ENCODE data around the gene LIM2. TPM values are rescaled to one million over a fixed set of nuclear protein-coding genes. Genes with fewer than 3 reads are reported as not detected.

Gene LIM2, protein sequence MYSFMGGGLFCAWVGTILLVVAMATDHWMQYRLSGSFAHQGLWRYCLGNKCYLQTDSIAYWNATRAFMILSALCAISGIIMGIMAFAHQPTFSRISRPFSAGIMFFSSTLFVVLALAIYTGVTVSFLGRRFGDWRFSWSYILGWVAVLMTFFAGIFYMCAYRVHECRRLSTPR
- polyA plus RNA-seq (2013): not detected

DNA sequence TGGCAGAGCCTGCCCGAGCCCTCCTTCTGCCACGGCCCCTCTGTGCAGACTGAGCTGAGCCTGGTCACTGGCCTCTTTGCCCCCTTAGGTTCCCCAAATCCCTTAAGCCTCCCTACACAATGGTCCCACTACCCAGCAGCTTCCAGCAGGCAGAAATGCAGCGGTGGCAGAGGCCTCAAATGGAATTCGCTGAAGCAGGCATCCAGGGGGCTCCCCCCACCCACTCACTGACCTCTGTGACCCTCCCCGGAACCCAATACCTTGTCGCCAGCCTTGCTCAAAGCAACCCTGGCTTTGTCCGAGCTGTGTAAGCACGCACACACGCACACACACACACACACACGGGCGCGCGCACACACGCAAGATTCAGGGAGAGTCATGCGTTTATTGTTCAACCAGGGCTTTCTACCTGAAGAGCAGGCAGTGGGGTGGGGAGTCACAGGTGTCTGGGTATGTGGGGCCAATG, at the start of gene LIM2:
LIM2 (minus strand) TSS at position 51 of the 466 bp plus-strand sequence. CDS start 531 bp downstream, outside the sequence.
- POLR2A ChIA-PET: no interaction called here
- CTCF ChIA-PET: interaction anchor here (0.8 to 1.6 kb wide), 3 partner anchors 9 to 48 kb away, joined by 3 to 5 read pairs (median 4); no protein-coding TSS in a partner anchor
- Histone ChIP-seq H3K27me3 (replicated peaks in 2 of 5; ENCODE audit: control insufficient read depth in 4 of 5, insufficient read depth in 5 of 5, low read length in 4 of 5) (no peaks in the 10 kb centered on the region), H3K9me3 (ENCODE audit: control extremely low read depth in 1 of 5, control insufficient read depth in 4 of 5, insufficient read depth in 2 of 5, low read depth in 1 of 5, low read length in 4 of 5) (no peaks in the 10 kb centered on the region), H3K4me3 (ENCODE audit: control insufficient read depth in 1 of 7, extremely low read depth in 1 of 7, insufficient read depth in 4 of 7, low read depth in 2 of 7, low read length in 6 of 7) (no peak within 1 kb of the TSS), H3K4me1 (ENCODE audit: control extremely low read depth in 1 of 4, control insufficient read depth in 4 of 4, insufficient read depth in 4 of 4, low read length in 3 of 4) (peaks cover 0 to 12% (median 7%) of the 10 kb centered on the region in 4 experiments), H3K27ac (ENCODE audit: insufficient read depth in 1 of 2, low read depth in 1 of 2, low read length in 2 of 2, poor library complexity in 1 of 2, severe bottlenecking in 2 of 2) (no peak within 1 kb of the TSS), H3K36me3 (ENCODE audit: control insufficient read depth in 4 of 4, insufficient read depth in 4 of 4, low read length in 3 of 4) (no peaks in the 10 kb centered on the region)
- 96% methylated on average over 14 of the region's 15 CpGs for WGBS (ENCODE audit: insufficient coverage)
- DNase-seq: no peak

DNA sequence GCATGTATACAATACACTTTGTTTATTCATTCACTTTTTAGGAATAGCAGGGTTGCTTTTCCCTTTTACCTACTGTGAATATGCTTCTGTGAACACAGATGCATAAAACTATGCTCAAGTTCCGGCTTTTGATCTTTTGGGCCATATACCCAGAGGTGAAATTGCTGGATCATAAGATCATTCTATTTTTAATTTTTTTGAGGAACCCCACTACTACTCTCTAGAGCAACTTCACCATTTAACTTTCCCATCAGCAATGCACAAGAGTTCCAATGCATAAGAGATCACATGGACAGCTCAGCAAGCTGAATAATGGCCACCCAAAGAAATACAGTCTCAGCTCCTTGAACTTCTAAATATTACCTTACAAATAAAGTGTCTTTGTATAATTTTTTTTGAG, 46.7 kb upstream of the LIM2 start:
- ChIA-PET CTCF (interaction anchor here (1.6 kb wide), 1 partner anchor 14 kb away, joined by 4 read pairs; no protein-coding TSS in a partner anchor), POLR2A (no interaction called here)
- no CpG with 5 or more reads among the region's 1 CpG for WGBS (ENCODE audit: insufficient coverage)
- Histone ChIP-seq H3K4me1 (ENCODE audit: control extremely low read depth in 1 of 4, control insufficient read depth in 4 of 4, insufficient read depth in 4 of 4, low read length in 3 of 4) (no peaks in the 10 kb centered on the region), H3K27me3 (replicated peaks in 2 of 5; ENCODE audit: control insufficient read depth in 4 of 5, insufficient read depth in 5 of 5, low read length in 4 of 5) (peaks cover 0 to 7% (median 0%) of the 10 kb centered on the region in 5 experiments), H3K9me3 (ENCODE audit: control extremely low read depth in 1 of 5, control insufficient read depth in 4 of 5, insufficient read depth in 2 of 5, low read depth in 1 of 5, low read length in 4 of 5) (no peaks in the 10 kb centered on the region), H3K27ac (ENCODE audit: insufficient read depth in 1 of 2, low read depth in 1 of 2, low read length in 2 of 2, poor library complexity in 1 of 2, severe bottlenecking in 2 of 2) (no peak overlapping the region), H3K4me3 (ENCODE audit: control insufficient read depth in 1 of 7, extremely low read depth in 1 of 7, insufficient read depth in 4 of 7, low read depth in 2 of 7, low read length in 6 of 7) (no peak overlapping the region), H3K36me3 (ENCODE audit: control insufficient read depth in 4 of 4, insufficient read depth in 4 of 4, low read length in 3 of 4) (no peaks in the 10 kb centered on the region)
- DNase-seq: no peak

DNA sequence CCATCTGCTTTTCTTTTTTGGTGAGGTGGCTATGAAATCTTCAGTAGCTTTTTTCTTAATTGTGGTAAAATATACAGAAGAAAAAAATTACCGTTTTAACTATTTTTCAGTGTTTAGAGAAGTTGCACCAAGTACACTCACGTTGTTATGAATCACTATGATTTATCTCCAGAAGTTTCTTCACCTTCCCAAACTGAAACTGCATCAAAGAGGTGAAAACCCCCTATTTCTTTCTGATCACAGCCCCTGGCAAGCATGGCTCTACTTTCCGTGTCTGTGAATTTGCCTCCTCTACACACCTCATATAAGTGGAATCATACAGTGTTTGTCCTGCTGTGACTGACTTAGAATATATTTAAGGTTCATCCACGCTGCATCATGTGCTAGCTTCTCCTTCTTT, 45.3 kb upstream of the LIM2 start:
- no peak overlapping the region for H3K27ac ChIP-seq (ENCODE audit: insufficient read depth in 1 of 2, low read depth in 1 of 2, low read length in 2 of 2, poor library complexity in 1 of 2, severe bottlenecking in 2 of 2)
- no peak overlapping the region for H3K4me3 ChIP-seq (ENCODE audit: control insufficient read depth in 1 of 7, extremely low read depth in 1 of 7, insufficient read depth in 4 of 7, low read depth in 2 of 7, low read length in 6 of 7)
- no peaks in the 10 kb centered on the region for H3K9me3 ChIP-seq (ENCODE audit: control extremely low read depth in 1 of 5, control insufficient read depth in 4 of 5, insufficient read depth in 2 of 5, low read depth in 1 of 5, low read length in 4 of 5)
- no peaks in the 10 kb centered on the region for H3K36me3 ChIP-seq (ENCODE audit: control insufficient read depth in 4 of 4, insufficient read depth in 4 of 4, low read length in 3 of 4)
- H3K27me3 ChIP-seq (replicated peaks in 2 of 5; ENCODE audit: control insufficient read depth in 4 of 5, insufficient read depth in 5 of 5, low read length in 4 of 5): peaks cover 0 to 7% (median 0%) of the 10 kb centered on the region in 5 experiments
- no peaks in the 10 kb centered on the region for H3K4me1 ChIP-seq (ENCODE audit: control extremely low read depth in 1 of 4, control insufficient read depth in 4 of 4, insufficient read depth in 4 of 4, low read length in 3 of 4)
- DNase-seq: no peak
- WGBS (ENCODE audit: insufficient coverage): 71% methylated on average over 2 of the region's 4 CpGs
- CTCF ChIA-PET: interaction anchor here (0.6 kb wide), 1 partner anchor 165 kb away, joined by 3 read pairs; no protein-coding TSS in a partner anchor
- POLR2A ChIA-PET: interaction anchor here (0.6 kb wide), 1 partner anchor 199 kb away, joined by 3 read pairs; no protein-coding TSS in a partner anchor

DNA sequence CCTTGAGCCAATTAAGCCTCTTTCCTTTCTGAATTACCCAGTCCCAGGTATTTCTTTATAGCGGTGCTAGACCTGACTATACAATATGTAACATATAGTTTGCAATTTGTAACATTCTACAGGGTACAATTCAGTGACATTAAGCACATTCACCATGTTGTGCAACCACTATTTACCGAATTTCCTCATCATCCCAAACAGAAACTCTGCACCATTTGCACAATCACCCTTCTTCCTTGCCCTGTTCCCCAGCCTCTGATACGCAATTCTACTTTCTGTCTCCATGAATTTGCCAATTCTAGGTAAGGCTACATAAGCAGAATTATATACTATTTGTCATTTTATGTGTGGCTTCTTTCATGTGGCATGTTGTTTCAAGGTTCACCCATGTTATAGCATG, 43.4 kb upstream of the LIM2 start:
- POLR2A ChIA-PET: no interaction called here
- WGBS (ENCODE audit: insufficient coverage): no CpG with 5 or more reads among the region's 3 CpGs
- no peaks in the 10 kb centered on the region for H3K36me3 ChIP-seq (ENCODE audit: control insufficient read depth in 4 of 4, insufficient read depth in 4 of 4, low read length in 3 of 4)
- no peak for DNase-seq
- H3K27ac ChIP-seq (ENCODE audit: insufficient read depth in 1 of 2, low read depth in 1 of 2, low read length in 2 of 2, poor library complexity in 1 of 2, severe bottlenecking in 2 of 2): no peak overlapping the region
- H3K4me1 ChIP-seq (ENCODE audit: control extremely low read depth in 1 of 4, control insufficient read depth in 4 of 4, insufficient read depth in 4 of 4, low read length in 3 of 4): peaks cover 0 to 7% (median 3%) of the 10 kb centered on the region in 4 experiments
- CTCF ChIA-PET: no interaction called here
- H3K27me3 ChIP-seq (replicated peaks in 2 of 5; ENCODE audit: control insufficient read depth in 4 of 5, insufficient read depth in 5 of 5, low read length in 4 of 5): peaks cover 0 to 7% (median 0%) of the 10 kb centered on the region in 5 experiments
- no peaks in the 10 kb centered on the region for H3K9me3 ChIP-seq (ENCODE audit: control extremely low read depth in 1 of 5, control insufficient read depth in 4 of 5, insufficient read depth in 2 of 5, low read depth in 1 of 5, low read length in 4 of 5)
- H3K4me3 ChIP-seq (ENCODE audit: control insufficient read depth in 1 of 7, extremely low read depth in 1 of 7, insufficient read depth in 4 of 7, low read depth in 2 of 7, low read length in 6 of 7): no peak overlapping the region

DNA sequence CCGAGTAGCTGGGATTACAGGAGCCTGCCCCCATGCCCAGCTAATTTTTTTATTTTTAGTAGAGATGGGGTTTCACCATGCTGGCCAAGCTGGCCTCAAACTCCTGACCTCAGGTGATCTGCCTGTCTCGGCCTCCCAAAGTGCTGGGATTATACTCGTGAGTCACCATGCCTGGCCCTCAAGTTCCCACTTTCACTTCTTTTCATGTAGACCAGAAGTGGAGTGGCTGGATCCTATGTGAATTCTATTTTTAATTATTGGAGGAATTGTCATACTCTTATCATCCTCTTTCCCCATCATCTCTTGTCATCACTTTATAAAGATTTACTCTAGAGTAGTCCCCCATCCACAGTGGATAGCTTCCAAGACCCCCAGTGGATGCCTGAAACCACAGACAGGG, 42.4 kb upstream of the LIM2 start:
- WGBS (ENCODE audit: insufficient coverage): 90% methylated on average over 2 of the region's 3 CpGs
- ChIA-PET CTCF (interaction anchor here (1.2 kb wide), 1 partner anchor 11 kb away, joined by 3 read pairs; no protein-coding TSS in a partner anchor), POLR2A (no interaction called here)
- H3K9me3 ChIP-seq (ENCODE audit: control extremely low read depth in 1 of 5, control insufficient read depth in 4 of 5, insufficient read depth in 2 of 5, low read depth in 1 of 5, low read length in 4 of 5): no peaks in the 10 kb centered on the region
- no peaks in the 10 kb centered on the region for H3K36me3 ChIP-seq (ENCODE audit: control insufficient read depth in 4 of 4, insufficient read depth in 4 of 4, low read length in 3 of 4)
- H3K27ac ChIP-seq (ENCODE audit: insufficient read depth in 1 of 2, low read depth in 1 of 2, low read length in 2 of 2, poor library complexity in 1 of 2, severe bottlenecking in 2 of 2): no peak overlapping the region
- DNase-seq: no peak
- H3K4me1 ChIP-seq (ENCODE audit: control extremely low read depth in 1 of 4, control insufficient read depth in 4 of 4, insufficient read depth in 4 of 4, low read length in 3 of 4): peaks cover 0 to 7% (median 3%) of the 10 kb centered on the region in 4 experiments
- peaks cover 0 to 5% (median 0%) of the 10 kb centered on the region in 5 experiments for H3K27me3 ChIP-seq (replicated peaks in 2 of 5; ENCODE audit: control insufficient read depth in 4 of 5, insufficient read depth in 5 of 5, low read length in 4 of 5)
- H3K4me3 ChIP-seq (ENCODE audit: control insufficient read depth in 1 of 7, extremely low read depth in 1 of 7, insufficient read depth in 4 of 7, low read depth in 2 of 7, low read length in 6 of 7): no peak overlapping the region

DNA sequence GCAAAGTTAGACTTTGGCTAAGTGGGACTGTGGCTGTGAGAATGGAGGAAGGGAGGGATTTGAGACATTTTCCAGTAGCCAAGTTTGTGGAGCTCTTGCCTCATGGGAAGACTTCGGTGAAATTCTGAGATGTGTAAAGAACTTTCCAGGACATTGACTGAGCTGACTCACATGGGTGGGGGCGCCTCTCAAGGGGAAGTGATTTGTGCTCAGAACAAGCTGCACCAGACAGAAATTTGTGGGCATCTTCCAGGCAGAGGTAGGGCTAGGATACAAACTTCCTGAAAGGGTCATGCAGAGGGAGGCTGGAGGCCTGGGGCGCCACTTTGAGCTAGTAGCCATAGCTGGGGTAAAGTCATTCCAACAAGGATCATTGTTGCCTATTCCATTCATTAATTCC, 39.4 kb upstream of the LIM2 start:
- DNase-seq: peak in 1 of 3 donors; percentile 28
- ChIA-PET POLR2A (no interaction called here), CTCF (interaction anchor here (0.6 to 2.2 kb wide), 7 partner anchors 9 to 54 kb away, joined by 3 to 8 read pairs (median 4); partner anchors contain the start of gene SIGLEC10)
- Histone ChIP-seq H3K36me3 (ENCODE audit: control insufficient read depth in 4 of 4, insufficient read depth in 4 of 4, low read length in 3 of 4) (no peaks in the 10 kb centered on the region), H3K27me3 (replicated peaks in 2 of 5; ENCODE audit: control insufficient read depth in 4 of 5, insufficient read depth in 5 of 5, low read length in 4 of 5) (peaks cover 0 to 5% (median 0%) of the 10 kb centered on the region in 5 experiments), H3K9me3 (ENCODE audit: control extremely low read depth in 1 of 5, control insufficient read depth in 4 of 5, insufficient read depth in 2 of 5, low read depth in 1 of 5, low read length in 4 of 5) (no peaks in the 10 kb centered on the region), H3K4me3 (ENCODE audit: control insufficient read depth in 1 of 7, extremely low read depth in 1 of 7, insufficient read depth in 4 of 7, low read depth in 2 of 7, low read length in 6 of 7) (no peak overlapping the region), H3K27ac (ENCODE audit: insufficient read depth in 1 of 2, low read depth in 1 of 2, low read length in 2 of 2, poor library complexity in 1 of 2, severe bottlenecking in 2 of 2) (no peak overlapping the region), H3K4me1 (ENCODE audit: control extremely low read depth in 1 of 4, control insufficient read depth in 4 of 4, insufficient read depth in 4 of 4, low read length in 3 of 4) (peaks cover 0 to 7% (median 3%) of the 10 kb centered on the region in 4 experiments)
- WGBS (ENCODE audit: insufficient coverage): 61% methylated on average over 3 of the region's 3 CpGs

DNA sequence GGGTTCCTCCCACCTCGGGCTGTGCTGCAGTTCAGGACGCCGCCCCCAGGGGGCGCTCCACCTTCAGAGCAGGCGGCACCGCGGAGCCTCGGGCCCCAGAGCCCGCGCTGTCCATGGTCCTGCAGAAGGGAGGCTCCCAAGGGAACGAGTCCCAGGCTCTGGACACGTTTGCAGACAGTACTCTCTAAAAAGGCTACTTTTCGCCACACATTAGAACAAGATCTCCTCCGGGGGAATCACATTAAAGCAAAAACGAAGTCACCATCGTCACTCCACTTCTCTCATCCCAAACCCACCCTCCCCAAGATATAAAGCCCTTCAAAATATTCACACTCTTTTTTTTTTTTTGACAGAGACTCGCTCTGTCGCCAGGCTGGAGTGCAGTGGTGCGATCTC, 34.3 kb upstream of the LIM2 start:
- POLR2A ChIA-PET: interaction anchor here (1.0 kb wide), 1 partner anchor 18 kb away, joined by 7 read pairs; no protein-coding TSS in a partner anchor
- 6% methylated on average over 10 of the region's 19 CpGs for WGBS (ENCODE audit: insufficient coverage)
- peak; percentile 75 to 82 (median 79) for DNase-seq
- Histone ChIP-seq H3K27ac (ENCODE audit: insufficient read depth in 1 of 2, low read depth in 1 of 2, low read length in 2 of 2, poor library complexity in 1 of 2, severe bottlenecking in 2 of 2) (no peak overlapping the region), H3K27me3 (replicated peaks in 2 of 5; ENCODE audit: control insufficient read depth in 4 of 5, insufficient read depth in 5 of 5, low read length in 4 of 5) (peaks cover 0 to 3% (median 0%) of the 10 kb centered on the region in 5 experiments), H3K4me3 (ENCODE audit: control insufficient read depth in 1 of 7, extremely low read depth in 1 of 7, insufficient read depth in 4 of 7, low read depth in 2 of 7, low read length in 6 of 7) (peak overlapping the region in 3 of 7 experiments; percentile 33 to 48 (median 36)), H3K36me3 (ENCODE audit: control insufficient read depth in 4 of 4, insufficient read depth in 4 of 4, low read length in 3 of 4) (no peaks in the 10 kb centered on the region), H3K4me1 (ENCODE audit: control extremely low read depth in 1 of 4, control insufficient read depth in 4 of 4, insufficient read depth in 4 of 4, low read length in 3 of 4) (peaks cover 3 to 47% (median 33%) of the 10 kb centered on the region in 4 experiments), H3K9me3 (ENCODE audit: control extremely low read depth in 1 of 5, control insufficient read depth in 4 of 5, insufficient read depth in 2 of 5, low read depth in 1 of 5, low read length in 4 of 5) (no peaks in the 10 kb centered on the region)
- CTCF ChIA-PET: interaction anchor here (0.8 to 7.3 kb wide), 15 partner anchors 9 to 238 kb away, joined by 3 to 101 read pairs (median 5); partner anchors contain the start of gene VSIG10L

Data from common myeloid progenitor, CD34-positive (primary cell).